ENCODE data around the gene TMEM236.

Gene TMEM236

DNA sequence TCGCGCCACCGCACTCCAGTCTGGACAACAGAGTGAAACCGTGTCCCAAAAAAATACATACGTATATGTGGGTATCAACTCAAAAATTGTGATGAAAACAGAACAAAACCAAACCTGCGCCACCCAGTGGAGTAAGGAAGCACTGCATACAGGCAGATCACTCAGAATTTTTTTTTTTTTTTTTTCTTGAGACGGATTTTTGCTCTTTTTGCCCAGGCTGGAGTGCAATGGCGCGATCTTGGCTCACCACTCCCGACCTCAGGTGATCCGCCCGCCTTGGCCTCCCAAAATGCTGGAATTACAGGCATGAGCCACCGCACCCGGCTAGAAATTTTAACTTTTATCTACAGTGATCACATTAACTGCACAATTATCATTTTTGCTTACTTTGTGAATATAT lies 9.1 kb upstream of the TMEM236 start:
- 34 to 45% methylated on average over 8 to 10 of the region's 14 CpGs for WGBS, 2 experiments (ENCODE audit: insufficient coverage in 2 of 2)
- H3K4me3 ChIP-seq (ENCODE audit: extremely low read depth, insufficient read depth, low read length, poor library complexity, severe bottlenecking), result no peak overlapping the region
- no peaks in the 10 kb centered on the region for H3K4me1 ChIP-seq (ENCODE audit: control insufficient read depth, insufficient read depth, low read length, poor library complexity, severe bottlenecking)
- no peaks in the 10 kb centered on the region for H3K36me3 ChIP-seq (ENCODE audit: control insufficient read depth, insufficient read depth, low read length)
- H3K9me3 ChIP-seq (ENCODE audit: control insufficient read depth, low read length), result no peaks in the 10 kb centered on the region
- H3K27ac ChIP-seq (ENCODE audit: low read depth, low read length, severe bottlenecking), result no peak overlapping the region

DNA sequence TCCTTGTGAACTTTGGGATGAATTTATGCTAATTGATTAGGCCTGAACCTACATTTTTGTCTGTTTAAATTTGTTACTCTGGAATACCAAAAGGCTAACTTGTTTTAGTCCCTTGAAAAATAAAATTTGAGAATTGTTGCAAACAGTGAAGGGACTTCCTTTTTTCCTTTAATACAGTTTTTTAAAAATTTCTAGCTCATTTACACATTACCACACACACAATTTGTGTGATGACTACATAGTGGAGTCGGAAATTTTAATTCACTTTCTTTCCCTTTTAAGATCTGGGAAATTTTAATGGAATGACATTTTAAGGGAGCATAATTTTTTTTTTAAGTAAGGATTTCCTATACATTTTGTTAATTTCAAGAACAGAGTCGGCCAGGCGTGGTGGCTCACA lies 8.6 kb upstream of the TMEM236 start:
- H3K4me3 ChIP-seq (ENCODE audit: extremely low read depth, insufficient read depth, low read length, poor library complexity, severe bottlenecking), result no peak overlapping the region
- H3K36me3 ChIP-seq (ENCODE audit: control insufficient read depth, insufficient read depth, low read length), result no peaks in the 10 kb centered on the region
- no peaks in the 10 kb centered on the region for H3K4me1 ChIP-seq (ENCODE audit: control insufficient read depth, insufficient read depth, low read length, poor library complexity, severe bottlenecking)
- H3K27ac ChIP-seq (ENCODE audit: low read depth, low read length, severe bottlenecking), result no peak overlapping the region
- H3K9me3 ChIP-seq (ENCODE audit: control insufficient read depth, low read length), result no peaks in the 10 kb centered on the region
- 100% methylated on average over 1 of the region's 3 CpGs for WGBS, 2 experiments (ENCODE audit: insufficient coverage in 2 of 2)

DNA sequence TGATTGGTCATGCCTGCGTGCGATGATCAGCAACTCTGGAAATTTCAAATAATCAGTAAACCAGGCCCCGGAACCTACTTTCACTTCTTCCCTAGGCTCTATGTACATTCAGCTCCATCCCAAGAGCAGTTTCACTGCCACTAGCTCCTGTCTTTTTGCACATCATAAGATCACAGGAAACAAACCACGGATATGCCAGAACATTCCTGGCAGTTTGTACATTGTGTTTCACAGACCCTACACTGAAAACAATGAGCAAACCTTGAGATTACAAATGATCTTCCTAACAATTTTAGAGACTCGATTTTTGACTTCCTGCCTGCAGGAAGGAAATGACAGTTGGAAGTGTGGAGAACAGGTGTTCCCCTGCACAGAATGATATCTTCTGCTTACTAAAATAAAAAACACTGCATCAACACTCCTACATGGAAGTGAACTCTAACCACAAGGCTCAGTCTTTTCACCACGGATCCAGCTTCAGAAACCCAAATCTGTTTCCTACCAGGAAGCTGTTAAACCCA lies 7.6 kb upstream of the TMEM236 start:
- Histone ChIP-seq H3K9me3 (ENCODE audit: control insufficient read depth, low read length) (no peaks in the 10 kb centered on the region), H3K36me3 (ENCODE audit: control insufficient read depth, insufficient read depth, low read length) (no peaks in the 10 kb centered on the region), H3K4me3 (ENCODE audit: extremely low read depth, insufficient read depth, low read length, poor library complexity, severe bottlenecking) (no peak overlapping the region), H3K27ac (ENCODE audit: low read depth, low read length, severe bottlenecking) (no peak overlapping the region), H3K4me1 (ENCODE audit: control insufficient read depth, insufficient read depth, low read length, poor library complexity, severe bottlenecking) (no peaks in the 10 kb centered on the region)
- WGBS, 2 experiments (ENCODE audit: insufficient coverage in 2 of 2), result 93 to 94% methylated on average over 3 to 5 of the region's 6 CpGs

DNA sequence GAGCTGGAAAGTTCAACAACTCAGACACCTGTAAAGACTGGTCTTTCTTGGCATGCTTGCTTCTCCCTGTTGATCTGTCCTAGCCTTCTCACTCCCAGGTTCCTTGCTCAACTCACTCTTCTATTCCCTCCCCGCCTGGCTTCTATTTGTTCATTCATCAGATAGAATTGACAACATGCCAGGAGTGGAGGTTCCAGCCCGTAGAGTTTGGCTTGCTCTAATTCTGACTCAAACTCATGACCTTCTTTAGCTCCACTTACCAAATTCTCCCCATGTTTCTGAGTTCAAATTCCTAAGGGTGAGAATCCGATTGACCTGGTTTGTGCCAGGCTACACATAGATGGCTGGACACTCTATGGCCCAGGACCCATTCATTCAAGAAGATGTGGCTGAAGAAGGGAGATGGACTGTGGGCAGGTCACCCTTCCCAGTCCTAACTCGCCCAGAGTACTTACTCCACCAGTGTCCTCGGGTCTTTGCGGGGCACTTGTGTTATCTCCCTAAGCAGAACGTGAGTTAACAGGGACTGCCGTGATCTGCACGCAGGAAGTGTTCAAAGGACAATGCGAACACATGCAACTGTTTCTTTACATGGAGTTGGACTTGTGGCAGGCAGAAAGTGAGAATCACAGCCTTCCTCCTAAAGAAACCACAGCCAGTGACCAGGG lies 4.0 kb upstream of the TMEM236 start:
- Histone ChIP-seq H3K27ac (ENCODE audit: low read depth, low read length, severe bottlenecking) (no peak overlapping the region), H3K4me1 (ENCODE audit: control insufficient read depth, insufficient read depth, low read length, poor library complexity, severe bottlenecking) (no peaks in the 10 kb centered on the region), H3K4me3 (ENCODE audit: extremely low read depth, insufficient read depth, low read length, poor library complexity, severe bottlenecking) (no peak overlapping the region), H3K36me3 (ENCODE audit: control insufficient read depth, insufficient read depth, low read length) (no peaks in the 10 kb centered on the region), H3K9me3 (ENCODE audit: control insufficient read depth, low read length) (no peaks in the 10 kb centered on the region)
- 86 to 100% methylated on average over 4 to 8 of the region's 10 CpGs for WGBS, 2 experiments (ENCODE audit: insufficient coverage in 2 of 2)

DNA sequence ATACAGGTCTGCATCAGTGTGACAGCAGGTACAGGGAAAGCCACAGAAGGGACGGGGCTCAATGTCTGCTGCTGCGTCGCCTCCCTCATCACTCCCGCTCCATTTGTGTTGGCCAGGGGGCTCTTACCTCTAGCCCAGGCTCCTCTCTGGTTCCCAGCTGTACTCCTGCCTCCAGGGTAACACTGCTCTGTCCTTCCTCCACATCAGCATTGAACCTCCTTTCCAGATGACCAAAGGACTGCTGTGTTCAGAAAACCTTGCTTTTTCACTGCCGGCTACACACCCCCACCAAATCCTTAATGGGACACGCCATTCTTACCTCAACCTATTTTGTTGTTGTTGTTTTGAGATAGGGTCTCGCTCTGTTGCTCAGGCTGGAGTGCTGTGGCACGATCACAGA lies 2.1 kb upstream of the TMEM236 start:
- WGBS, 2 experiments (ENCODE audit: insufficient coverage in 2 of 2), result 90 to 94% methylated on average over 6 of the region's 8 CpGs
- H3K9me3 ChIP-seq (ENCODE audit: control insufficient read depth, low read length), result no peaks in the 10 kb centered on the region
- no peak overlapping the region for H3K4me3 ChIP-seq (ENCODE audit: extremely low read depth, insufficient read depth, low read length, poor library complexity, severe bottlenecking)
- no peaks in the 10 kb centered on the region for H3K4me1 ChIP-seq (ENCODE audit: control insufficient read depth, insufficient read depth, low read length, poor library complexity, severe bottlenecking)
- no peaks in the 10 kb centered on the region for H3K36me3 ChIP-seq (ENCODE audit: control insufficient read depth, insufficient read depth, low read length)
- no peak overlapping the region for H3K27ac ChIP-seq (ENCODE audit: low read depth, low read length, severe bottlenecking)

DNA sequence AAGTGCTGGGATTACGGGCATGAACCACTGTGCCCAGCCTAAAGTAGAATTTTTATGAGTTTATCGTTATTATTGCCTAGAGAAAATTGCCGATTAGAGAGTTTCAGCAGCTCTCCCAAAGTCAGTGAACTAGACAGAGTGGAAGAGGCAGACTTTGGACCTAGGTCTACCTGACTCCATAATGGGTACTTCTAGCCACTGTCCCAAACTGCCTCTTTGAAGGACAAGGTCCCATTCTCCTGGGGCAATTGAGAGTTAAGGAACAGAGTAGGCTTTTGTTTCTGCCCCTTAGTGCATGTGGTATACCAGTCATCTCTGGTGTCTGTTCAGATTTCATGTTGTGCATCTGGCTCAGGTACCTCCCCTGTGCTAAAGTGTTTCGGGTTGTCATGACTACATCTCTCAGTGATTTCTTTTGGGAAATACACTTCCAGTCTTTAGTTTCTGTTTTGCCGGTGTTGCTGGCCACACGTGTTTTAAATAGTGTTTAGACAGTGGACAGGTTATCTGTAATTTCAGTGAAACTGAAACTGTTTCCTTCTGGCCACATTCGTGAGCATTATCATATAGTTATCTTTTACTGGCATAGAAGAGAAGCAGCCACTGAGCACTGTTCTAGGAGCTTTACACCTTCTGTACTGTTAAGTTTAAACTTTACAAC lies 4.7 kb downstream of the TMEM236 start:
- Histone ChIP-seq H3K4me1 (ENCODE audit: control insufficient read depth, insufficient read depth, low read length, poor library complexity, severe bottlenecking) (peaks cover 2% of the 10 kb centered on the region), H3K4me3 (ENCODE audit: extremely low read depth, insufficient read depth, low read length, poor library complexity, severe bottlenecking) (no peak overlapping the region), H3K27ac (ENCODE audit: low read depth, low read length, severe bottlenecking) (no peak overlapping the region), H3K9me3 (ENCODE audit: control insufficient read depth, low read length) (no peaks in the 10 kb centered on the region), H3K36me3 (ENCODE audit: control insufficient read depth, insufficient read depth, low read length) (no peaks in the 10 kb centered on the region)
- 93% methylated on average over 5 to 6 of the region's 7 CpGs for WGBS, 2 experiments (ENCODE audit: insufficient coverage in 2 of 2)

DNA sequence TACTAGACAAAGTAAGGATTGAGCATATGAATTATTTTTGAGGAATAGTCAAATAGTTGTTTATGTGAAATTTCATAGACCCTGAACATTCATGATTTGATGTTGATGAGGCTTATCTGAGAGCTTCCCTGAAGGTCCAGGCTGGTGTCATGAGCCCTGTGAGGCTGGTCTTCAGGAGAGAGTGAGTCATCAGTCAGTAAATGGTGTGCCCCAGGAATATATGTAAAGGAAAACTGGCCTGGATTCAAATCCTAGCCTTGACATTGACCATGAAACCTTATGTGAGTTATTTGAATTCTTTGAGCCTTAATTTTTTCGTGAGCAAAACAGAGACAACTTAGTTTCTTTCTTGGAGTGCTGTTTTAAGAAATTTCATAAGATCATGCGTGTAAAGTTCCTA lies 6.2 kb downstream of the TMEM236 start:
- 80 to 100% methylated on average over 1 of the region's 2 CpGs for WGBS, 2 experiments (ENCODE audit: insufficient coverage in 2 of 2)
- no peak overlapping the region for H3K27ac ChIP-seq (ENCODE audit: low read depth, low read length, severe bottlenecking)
- no peaks in the 10 kb centered on the region for H3K36me3 ChIP-seq (ENCODE audit: control insufficient read depth, insufficient read depth, low read length)
- no peak overlapping the region for H3K4me3 ChIP-seq (ENCODE audit: extremely low read depth, insufficient read depth, low read length, poor library complexity, severe bottlenecking)
- H3K4me1 ChIP-seq (ENCODE audit: control insufficient read depth, insufficient read depth, low read length, poor library complexity, severe bottlenecking), result peaks cover 2% of the 10 kb centered on the region
- H3K9me3 ChIP-seq (ENCODE audit: control insufficient read depth, low read length), result no peaks in the 10 kb centered on the region

DNA sequence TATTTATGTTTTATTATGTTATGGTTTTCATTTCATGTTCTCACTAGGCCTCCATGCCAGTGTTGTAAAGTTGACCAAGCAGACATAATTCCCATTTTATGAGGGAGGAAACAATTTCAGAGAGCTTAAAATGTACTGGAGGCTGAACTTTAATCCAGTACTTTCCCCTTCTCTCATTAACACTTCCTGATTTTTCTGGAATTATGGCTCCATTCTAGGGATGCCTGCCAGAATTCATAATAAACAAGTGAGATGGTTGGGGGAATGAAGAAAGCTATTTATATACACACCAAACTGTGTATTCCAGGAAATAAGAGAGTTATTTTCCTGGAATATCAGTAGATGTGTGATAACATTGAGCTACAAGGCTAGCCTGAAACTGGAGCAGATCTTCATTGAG lies 6.9 kb downstream of the TMEM236 start:
- Histone ChIP-seq H3K27ac (ENCODE audit: low read depth, low read length, severe bottlenecking) (no peak overlapping the region), H3K4me1 (ENCODE audit: control insufficient read depth, insufficient read depth, low read length, poor library complexity, severe bottlenecking) (peaks cover 2% of the 10 kb centered on the region), H3K9me3 (ENCODE audit: control insufficient read depth, low read length) (no peaks in the 10 kb centered on the region), H3K36me3 (ENCODE audit: control insufficient read depth, insufficient read depth, low read length) (no peaks in the 10 kb centered on the region), H3K4me3 (ENCODE audit: extremely low read depth, insufficient read depth, low read length, poor library complexity, severe bottlenecking) (no peak overlapping the region)

DNA sequence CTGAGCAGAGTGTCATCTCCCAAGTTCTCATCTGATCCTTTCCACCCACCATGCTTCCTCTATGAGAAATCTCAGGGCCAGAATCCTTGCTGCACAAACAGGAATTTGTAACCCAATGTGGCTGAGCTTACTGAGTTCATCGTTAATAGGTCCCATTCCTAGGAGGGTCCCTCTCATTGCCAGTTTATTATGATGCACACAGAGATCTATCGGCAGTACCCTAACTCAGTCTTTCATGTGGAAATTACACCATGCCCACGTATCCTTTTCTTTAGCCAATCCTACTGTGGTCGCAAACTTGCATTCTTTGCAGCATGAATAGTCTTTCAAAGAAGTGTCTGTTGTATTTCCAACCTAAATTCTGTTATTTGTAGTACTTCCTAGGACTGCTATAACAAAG lies 12.1 kb downstream of the TMEM236 start:
- Histone ChIP-seq H3K4me1 (ENCODE audit: control insufficient read depth, insufficient read depth, low read length, poor library complexity, severe bottlenecking) (peaks cover 2% of the 10 kb centered on the region), H3K4me3 (ENCODE audit: extremely low read depth, insufficient read depth, low read length, poor library complexity, severe bottlenecking) (no peak overlapping the region), H3K27ac (ENCODE audit: low read depth, low read length, severe bottlenecking) (no peak overlapping the region), H3K9me3 (ENCODE audit: control insufficient read depth, low read length) (peaks cover 3% of the 10 kb centered on the region), H3K36me3 (ENCODE audit: control insufficient read depth, insufficient read depth, low read length) (no peaks in the 10 kb centered on the region)
- 7 to 30% methylated on average over 3 of the region's 4 CpGs for WGBS, 2 experiments (ENCODE audit: insufficient coverage in 2 of 2)

DNA sequence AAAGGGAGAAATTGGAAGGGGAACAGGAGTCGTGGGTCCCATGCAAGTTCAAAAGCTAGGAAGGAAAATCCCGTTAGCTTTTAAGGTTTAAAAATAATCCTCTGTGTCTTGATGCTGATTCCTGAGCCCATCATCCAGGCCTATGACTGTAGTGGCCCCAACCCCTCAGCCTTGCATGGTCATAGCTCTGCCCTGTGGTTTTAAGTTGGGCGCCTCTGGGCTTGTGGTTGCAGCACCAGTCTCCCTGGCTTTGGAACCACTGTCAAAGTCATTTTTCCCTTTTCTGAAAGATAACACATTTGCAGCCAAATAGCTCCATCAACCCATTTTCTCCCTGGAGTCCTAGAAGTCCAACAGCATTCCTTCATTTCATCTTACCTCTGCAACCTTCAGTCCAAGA lies 13.6 kb downstream of the TMEM236 start:
- Histone ChIP-seq H3K4me3 (ENCODE audit: extremely low read depth, insufficient read depth, low read length, poor library complexity, severe bottlenecking) (no peak overlapping the region), H3K4me1 (ENCODE audit: control insufficient read depth, insufficient read depth, low read length, poor library complexity, severe bottlenecking) (peaks cover 2% of the 10 kb centered on the region), H3K9me3 (ENCODE audit: control insufficient read depth, low read length) (peaks cover 3% of the 10 kb centered on the region), H3K27ac (ENCODE audit: low read depth, low read length, severe bottlenecking) (no peak overlapping the region), H3K36me3 (ENCODE audit: control insufficient read depth, insufficient read depth, low read length) (no peaks in the 10 kb centered on the region)
- 76 to 91% methylated on average over 3 of the region's 3 CpGs for WGBS, 2 experiments (ENCODE audit: insufficient coverage in 2 of 2)

DNA sequence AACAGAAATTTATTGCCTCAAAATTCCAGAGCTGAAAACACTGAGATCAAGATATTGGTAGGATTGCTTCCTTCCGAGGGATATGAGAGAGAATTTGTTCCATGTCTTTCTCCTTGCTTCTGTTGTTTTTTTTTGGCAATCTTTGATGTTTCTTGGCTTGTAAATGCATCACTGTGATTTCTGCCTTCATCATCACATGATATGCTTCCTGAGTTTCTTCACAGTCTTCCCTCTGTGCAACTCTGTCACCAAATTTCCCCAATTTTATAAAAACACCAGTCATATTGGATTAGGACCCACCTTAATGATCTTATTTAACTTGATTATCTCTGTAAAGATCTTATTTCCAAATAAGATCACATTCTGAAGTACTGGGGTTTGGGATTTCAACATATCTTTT lies 14.7 kb downstream of the TMEM236 start:
- Histone ChIP-seq H3K36me3 (ENCODE audit: control insufficient read depth, insufficient read depth, low read length) (no peaks in the 10 kb centered on the region), H3K9me3 (ENCODE audit: control insufficient read depth, low read length) (peaks cover 3% of the 10 kb centered on the region), H3K4me1 (ENCODE audit: control insufficient read depth, insufficient read depth, low read length, poor library complexity, severe bottlenecking) (no peaks in the 10 kb centered on the region), H3K27ac (ENCODE audit: low read depth, low read length, severe bottlenecking) (no peak overlapping the region), H3K4me3 (ENCODE audit: extremely low read depth, insufficient read depth, low read length, poor library complexity, severe bottlenecking) (no peak overlapping the region)
- WGBS, 2 experiments (ENCODE audit: insufficient coverage in 2 of 2), result 100% methylated on average over 1 of the region's 1 CpG; no CpG with 5 or more reads in 1 of the 2 experiments

Data from mesodermal cell (in vitro differentiated cells).